ENCODE results near the gene HMCN1.

Gene HMCN1

DNA sequence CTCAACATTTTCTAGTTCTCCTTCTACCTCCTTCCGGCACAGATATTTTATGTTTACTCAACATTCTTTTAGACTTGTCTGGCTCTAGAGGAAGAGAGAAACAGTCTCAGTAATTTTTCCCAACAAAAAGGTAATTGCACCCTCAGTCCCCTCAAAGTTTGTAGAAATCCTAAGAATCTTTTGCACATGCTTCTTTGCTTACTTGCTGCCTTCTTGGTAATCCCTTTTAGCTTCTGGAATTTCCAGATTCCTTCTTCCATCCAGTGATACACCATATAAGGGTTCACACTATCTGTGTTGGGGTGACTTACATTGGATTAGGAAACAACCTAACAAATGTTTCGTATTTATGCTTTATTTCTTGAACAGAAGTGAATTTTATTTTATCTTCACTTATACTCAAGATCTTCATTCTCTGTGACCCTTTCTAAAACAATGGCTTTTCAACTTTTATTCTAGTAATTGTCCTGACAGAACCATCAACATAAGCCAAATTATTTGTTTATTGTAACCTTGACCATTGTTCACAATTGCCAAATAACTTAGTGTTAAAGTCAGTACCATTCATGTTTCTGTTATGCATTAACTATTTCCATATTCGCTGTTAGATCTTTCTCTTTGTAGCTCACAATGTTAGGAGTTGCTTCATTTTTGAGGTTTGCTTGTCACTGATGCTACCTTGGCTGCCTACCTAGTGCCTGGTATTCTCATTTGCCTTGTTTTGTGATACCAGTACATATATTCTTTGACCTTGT is 238.1 kb downstream of the HMCN1 start:
- DNase-seq, result no peak

DNA sequence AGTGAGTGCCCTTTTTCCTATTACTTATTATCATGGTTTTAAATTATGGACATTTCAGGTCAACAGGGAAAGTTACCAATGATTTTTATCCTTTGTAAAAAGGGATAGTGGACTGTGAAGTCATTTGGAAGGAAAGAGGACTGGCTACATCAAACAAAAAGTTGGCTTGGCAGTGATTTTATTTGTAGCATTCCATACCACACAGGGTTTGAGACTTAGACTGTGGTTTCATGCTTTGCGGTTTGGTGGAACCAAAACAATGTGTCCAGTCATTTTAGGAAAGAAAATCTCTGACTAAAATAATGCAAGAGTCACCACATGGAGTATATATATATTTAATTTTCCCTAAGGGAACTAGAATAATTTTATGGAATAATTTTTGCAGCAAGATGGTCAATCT is 239.5 kb downstream of the HMCN1 start:
- DNase-seq, result no peak

DNA sequence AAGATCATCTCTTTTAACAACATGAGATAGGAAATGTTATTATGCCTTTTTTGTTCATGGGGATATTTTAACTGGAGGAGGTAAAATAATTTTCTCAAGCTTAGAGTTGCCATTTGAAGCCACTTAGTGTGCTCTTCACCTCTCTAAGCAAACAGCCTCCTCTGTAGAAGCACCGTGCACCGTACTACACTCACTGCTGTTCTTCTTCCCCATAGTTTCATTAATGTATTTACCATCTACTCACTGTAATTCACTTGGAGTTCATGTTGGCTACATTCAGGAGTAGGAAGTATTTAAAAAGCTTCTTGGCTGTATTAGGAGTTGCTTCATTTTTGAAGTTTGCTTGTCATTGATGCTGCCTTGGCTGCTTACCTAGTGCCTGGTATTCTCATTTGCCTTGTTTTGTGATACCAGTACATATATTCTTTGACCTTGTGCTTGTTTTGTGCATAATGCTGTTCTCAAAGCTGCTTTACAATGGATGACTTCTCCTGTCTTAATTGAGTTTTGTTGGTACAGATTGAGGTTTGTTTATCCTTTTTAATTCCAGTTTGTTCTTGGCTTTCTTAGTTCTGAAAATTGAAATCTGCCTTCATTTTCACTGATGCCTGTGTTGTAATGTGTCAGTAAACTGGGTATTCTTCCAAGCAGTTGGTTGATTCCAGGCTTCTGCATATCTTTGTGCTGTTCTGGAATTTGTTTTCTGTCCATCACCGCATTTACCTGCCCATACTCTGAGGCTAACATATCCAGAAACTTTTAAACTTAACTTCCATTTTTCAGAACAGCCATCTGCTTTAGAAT is 240.4 kb downstream of the HMCN1 start:
- DNase-seq, result no peak

DNA sequence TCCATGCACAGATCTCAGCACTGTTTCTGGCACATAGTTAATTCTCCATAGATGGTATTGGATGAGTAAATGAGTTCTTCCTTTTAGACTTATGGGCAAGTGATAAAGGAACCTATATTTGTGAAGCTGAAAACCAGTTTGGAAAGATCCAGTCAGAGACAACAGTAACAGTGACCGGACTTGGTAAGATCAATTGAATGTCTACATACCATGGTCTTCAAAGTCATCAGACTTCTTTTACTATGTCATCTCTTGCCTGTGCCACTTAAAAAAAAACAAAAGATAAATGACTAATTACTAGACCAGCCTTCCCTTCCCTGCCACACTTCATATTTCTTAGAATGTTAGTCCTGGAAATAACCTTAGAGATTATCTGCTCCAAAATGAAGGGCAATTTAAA is 246.7 kb downstream of the HMCN1 start:
- no peak for DNase-seq

DNA sequence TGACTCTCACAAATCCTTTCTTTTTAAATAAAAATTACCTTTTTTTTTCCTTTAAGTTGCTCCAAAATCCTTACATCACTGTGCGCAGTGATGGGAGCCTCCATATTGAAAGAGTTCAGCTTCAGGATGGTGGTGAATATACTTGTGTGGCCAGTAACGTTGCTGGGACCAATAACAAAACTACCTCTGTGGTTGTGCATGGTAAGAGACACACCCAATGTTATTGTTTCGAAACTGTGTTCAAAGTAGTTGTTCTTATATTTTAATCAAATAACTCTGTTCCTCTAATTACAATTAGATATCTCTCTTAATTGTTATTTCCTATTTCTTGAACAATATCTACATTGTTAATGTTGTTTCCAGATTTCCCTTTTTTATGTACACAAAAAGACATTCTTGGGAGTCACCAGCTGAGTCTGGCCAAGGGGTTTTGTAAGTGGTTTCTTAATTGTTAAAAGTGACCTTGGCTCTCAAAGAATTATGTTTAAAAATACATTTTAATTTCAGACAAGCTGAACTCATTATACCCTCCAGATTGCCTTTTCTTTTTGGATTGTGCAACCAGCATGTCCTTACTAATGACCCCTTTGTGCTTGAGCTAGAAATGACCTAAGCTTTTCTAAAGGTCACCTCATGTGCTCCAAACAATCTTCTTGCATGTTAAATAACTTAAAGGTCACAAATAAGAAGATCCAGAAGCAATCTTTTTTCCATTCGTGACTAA is 250.1 kb downstream of the HMCN1 start:
- DNase-seq, result no peak

DNA sequence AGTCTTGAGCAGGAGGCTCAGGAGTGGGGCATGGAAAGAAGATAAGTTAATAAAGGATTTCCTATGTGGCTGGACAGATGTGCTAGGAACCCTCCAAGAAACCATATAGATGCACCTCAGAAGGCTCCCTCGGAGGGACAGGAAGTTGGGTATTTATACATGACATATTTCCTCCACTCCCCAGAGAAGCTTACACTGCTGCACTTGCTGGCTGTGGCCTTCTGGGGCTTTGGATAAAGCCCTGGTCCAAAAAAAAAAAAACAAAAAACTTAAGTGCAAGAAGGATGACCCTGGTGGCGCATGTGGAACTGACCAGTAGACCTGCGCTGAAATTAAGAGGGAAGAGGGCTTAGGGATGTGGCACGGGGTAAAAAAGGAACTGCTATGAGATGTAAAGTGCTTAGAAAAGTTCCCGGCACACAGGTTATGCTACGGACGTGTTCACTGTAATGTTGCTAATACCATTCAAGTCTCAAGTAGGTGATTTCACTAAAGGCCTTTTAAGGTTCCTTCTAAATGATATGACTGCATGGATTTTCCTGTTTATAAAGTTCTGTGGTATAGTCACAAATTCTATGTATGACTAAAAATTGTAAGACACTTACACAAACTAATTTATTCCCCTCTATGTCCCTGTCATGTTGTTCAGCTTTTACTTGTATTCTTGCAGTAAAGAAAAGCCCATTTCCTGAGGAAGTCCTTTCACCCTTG is 253.6 kb downstream of the HMCN1 start:
- DNase-seq, result no peak

DNA sequence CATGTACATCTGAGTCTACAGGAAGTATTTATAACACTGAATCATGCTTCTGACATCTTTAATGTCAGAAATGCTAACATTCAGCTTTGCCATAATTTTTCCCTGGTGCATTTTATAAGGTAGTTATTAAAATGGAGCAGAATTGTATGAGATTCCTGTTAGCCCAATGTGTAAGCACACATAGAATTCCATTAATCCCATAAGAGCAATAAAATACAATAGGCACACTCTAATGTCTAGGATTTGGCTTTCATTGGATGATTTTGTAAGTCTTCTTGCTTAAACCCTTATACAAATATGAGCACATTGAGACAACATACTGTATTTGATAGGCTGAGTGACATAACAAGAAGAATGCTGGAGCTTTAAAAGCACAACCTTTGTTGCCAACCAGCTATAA is 256.4 kb downstream of the HMCN1 start:
- no peak for DNase-seq

DNA sequence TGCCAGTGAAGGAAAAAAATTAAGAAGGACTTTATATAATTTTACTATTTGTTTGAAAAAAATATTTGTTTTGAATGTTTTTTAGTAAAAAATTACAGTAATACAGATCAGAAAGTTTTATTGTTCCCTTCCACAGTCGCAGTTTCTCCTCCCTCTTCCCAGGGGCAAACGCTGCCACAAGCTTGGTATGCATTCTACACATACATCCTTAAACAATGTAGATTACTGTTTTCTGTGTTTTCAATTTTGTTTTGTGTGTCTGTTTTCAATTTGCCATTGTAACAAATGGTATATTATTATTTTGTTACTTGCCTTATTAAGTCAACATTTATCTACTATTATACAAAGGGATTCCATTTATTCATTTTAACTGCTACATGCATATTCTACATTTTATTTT is 257.1 kb downstream of the HMCN1 start:
- DNase-seq, result no peak

DNA sequence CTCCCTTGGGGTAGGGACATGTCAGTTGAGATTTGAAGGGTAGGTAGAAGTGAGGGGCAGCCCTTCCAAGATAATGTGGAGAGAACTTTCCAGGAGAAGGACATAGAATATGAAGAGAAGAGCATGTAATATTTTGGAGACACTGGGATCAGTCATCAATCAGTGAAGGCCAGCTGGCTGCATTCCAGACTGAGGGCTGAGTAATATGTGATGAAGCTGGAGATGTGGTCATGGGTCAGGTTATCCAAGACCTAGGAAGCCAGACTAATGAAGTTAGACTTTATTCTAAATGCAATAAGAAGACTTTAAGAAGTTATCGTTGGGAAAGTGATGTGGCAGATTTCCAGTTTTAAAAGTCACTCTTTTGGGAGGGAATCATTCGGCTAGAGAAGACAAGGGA is 262.0 kb downstream of the HMCN1 start:
- DNase-seq, result no peak

DNA sequence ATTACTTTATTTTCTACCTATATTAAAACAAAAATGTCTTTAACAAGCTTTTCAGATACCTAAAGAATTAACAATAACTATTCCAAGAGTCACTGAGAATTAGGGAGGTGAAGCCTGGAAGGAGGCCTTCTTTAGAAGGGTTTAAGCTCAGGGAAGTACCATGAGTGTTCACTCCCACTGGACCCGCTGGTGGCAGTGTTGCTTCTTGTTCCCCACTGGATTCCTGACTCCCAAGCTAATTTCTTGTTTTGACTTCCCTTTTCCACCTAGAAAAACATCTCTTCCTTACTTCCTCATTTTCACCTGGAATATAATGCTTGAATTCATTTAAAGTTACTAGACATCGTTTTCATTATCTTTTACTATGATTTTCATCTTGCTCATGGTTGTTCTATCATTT is 264.2 kb downstream of the HMCN1 start:
- no peak for DNase-seq

DNA sequence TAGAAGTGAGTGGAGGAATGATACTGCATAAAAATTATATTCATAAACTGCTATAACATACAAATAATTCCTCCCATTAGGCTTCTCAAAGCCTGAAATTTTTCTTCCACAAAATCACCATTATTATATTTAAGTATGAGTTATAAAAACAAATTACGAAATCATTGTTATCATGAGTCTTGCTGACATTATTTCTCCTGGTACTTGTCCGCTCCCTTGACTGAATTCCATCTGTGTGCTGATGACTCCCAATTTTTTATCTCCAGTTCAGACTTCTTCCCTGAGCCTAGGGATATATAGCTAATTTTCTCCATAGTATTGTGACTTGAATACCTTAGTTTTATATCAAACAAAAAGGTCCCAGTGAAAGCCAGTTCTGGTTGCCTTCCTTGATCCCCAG is 268.2 kb downstream of the HMCN1 start:
- no peak for DNase-seq

DNA sequence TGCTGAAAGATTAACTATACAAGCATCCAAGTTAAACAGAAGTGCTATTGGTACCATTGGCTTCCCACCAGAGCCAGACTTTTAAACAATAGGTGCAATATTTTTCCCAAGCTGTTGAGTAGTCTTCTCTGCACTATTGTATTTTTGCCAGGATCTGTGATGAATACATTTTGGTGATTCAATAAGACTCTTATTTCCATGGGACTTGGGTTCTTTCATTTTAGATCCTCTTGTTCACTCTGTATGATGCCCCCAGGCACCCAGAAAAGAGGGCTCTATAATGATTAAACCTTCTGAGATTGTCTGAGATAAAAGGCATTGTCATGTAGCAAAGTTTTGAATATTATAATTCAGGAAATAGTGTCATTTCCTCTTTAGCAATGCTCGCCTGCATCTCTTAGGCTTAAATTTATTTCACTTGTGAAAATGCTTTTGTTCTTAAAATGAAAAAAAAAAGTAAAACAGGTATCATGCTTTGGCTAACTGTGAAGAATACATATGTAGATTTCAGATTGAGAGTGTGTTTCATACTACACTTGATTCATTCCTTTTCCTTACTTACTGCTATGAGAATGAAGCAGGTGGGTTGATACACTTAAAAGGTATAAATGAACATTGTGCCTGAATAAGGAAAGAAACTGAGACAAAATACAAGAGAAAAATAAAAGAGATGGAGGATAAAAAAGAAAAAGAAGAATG is 275.0 kb downstream of the HMCN1 start:
- no peak for DNase-seq

DNA sequence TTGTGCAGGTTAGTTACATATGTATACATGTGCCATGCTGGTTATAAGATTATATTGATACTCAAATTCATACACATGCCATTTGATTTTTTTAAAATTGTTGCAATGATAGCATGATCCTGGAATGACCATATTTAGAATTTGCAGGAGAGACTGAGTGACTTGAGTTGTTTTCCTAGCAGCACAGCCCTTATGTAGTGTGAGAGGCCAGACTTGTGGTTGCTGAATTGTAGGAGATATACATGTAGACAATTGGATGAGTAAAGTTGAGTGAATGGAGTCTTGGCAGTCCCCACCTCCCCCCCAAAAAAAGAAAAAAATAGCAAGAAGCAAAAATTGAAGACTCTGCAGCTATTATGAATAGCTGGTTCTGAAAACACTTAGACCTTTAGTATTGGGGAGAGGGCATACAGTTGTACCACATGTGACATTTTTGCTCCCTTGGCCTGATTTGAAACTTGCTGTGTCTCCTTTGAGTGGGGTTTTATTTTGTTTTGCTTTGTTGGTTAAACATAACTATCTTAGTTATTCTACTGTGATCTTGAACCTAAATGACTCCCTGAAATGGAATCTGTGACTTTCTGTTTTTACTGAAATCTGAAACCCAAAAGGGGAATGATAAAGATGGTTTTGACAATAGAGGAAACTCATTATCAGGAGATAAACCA is 280.3 kb downstream of the HMCN1 start:
- no peak for DNase-seq

DNA sequence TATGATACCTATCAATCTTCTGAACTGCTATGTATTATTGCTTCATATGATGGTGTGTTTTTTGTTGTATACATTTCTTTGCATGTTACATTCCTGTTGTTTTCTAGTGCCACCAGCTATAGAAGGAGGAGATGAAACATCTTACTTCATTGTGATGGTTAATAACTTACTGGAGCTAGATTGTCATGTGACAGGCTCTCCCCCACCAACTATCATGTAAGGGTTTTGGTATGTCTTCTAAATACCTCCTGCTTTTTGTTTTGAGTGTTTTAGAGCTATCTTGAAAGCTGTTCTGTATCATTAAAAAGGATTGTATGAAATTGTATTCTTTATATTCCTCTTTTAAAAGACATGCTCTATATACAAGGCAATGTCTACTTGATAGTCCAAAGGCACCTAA is 282.7 kb downstream of the HMCN1 start:
- no peak for DNase-seq

DNA sequence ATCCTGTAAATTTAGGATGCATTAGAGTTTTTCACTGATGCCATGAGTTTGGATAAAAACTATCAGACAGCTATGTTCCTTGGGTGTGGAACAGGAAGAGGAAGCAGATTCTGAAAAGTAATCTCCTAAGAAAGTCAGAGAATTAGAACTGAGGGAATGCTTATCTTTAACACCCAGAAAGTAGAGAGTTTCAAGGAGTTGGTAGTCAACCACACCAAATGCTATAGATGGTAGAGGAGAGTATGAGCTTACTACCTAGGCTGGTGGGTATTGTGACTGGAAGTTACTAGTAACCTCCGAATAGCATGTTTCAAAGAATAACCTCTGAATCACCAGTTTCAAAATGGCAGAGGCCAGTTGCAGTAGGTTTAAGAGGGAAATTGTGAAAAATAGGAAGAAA is 288.0 kb downstream of the HMCN1 start:
- DNase-seq, result no peak

DNA sequence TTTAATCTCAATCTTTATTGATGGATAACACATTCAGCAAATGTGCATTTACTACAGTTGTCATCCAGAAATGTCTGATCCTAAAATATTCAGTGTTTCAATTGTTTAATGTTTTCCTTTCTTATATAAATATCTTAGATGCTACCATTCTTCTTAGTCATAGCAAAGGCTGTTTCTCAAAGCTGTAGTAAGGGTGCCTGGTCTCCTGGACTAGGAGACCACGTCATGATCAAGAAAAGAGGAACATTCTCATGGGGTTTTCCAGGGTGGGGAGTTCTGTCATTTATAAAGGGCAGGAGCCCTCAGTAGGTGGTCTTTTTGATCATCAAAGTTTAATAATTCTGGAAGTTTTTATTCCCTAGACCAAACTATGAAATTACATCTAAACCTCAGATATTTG is 292.8 kb downstream of the HMCN1 start:
- DNase-seq, result no peak

DNA sequence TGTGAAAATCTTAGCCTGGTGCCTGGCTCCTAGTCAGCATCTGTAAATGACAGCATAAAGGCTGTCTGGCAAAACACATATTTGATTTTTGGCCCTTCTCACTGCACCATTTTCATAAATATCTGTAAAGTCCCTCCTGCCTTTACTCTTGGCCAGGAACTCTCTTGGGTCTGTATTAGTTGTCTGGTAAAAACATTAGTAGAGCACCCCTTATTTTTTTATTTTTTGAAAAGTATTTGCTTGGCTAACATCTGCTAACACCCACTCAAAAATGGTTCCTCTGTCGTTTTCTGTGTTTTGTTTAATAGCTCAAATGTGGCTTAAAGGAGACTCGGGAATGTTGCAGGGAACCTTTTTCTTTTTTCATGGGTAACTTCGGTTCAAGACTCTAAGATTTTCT is 293.4 kb downstream of the HMCN1 start:
- no peak for DNase-seq

DNA sequence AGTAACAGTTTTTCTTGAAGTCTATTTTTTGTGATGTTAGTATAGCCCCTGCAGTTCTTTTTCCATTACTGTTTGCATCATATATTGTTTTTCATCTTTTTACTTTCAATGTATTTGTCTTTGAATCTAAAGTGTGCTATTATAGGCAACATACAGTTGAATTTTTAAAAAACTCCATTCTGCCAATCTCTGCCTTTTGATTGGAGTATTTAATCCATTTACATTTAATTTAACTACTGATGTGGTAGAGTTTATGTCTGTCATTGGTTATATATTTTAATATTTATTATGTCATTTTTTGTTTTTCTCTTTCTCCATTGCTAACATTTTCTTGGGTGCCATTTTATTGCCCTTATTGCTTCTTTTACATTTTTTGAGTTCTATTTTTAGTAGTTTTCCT is 296.3 kb downstream of the HMCN1 start:
- DNase-seq, result no peak

DNA sequence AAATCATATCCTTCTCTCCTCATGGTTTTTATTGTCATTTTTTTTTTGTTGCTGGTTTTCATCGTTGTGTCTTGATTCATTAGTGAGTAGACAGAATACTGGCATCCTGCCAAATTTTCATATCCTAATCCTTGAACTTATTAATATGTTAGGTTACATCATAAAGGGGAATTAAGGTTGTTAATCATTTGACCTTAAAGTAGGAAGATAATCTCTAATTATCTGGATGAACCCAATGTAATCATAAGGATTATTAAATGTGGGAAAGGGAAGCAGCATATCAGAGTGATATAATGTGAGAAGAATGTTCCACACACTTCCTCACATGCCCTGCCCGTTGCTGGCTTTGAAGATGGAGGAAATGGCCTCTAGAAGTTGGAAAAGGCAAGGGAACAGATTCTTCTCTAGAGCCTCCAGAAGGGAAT is 299.7 kb downstream of the HMCN1 start:
- DNase-seq, result no peak

DNA sequence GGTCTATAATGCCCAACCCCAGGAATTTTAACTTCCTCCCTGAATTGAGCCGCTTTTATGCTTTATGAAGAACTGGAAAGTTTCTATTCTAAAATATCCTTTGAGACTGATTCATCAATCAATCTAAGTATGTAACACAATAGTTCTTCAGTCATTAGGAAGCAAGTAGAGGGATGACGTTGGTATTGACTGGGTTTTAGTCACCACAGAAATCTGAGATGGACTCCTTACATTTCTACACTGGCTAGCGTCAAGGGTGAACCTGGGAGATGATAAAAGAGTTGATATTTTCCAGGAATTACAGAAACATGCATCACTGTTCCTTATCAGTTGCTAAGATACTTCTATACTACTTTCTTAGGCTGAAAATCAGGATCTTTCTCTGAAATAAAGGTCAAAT is 308.0 kb downstream of the HMCN1 start:
- no peak for DNase-seq

DNA sequence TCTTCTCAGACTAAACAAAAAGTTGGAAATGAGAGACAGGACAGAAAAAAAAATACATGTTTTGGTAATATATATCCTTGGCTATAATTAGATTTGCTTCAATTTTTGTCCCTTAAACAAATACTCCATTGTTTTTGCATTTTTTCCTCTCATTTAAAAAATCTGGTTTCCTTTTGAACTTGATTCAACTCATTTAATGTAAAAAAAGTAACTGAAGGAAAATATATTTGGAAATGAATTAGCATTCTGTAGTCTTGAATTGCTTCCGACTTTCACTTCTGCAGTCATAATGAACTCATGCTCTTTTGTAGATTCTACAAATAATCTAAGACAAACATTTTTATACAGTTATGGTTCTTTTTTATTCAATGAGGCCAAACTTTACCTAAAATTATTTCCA is 309.1 kb downstream of the HMCN1 start:
- DNase-seq, result no peak

DNA sequence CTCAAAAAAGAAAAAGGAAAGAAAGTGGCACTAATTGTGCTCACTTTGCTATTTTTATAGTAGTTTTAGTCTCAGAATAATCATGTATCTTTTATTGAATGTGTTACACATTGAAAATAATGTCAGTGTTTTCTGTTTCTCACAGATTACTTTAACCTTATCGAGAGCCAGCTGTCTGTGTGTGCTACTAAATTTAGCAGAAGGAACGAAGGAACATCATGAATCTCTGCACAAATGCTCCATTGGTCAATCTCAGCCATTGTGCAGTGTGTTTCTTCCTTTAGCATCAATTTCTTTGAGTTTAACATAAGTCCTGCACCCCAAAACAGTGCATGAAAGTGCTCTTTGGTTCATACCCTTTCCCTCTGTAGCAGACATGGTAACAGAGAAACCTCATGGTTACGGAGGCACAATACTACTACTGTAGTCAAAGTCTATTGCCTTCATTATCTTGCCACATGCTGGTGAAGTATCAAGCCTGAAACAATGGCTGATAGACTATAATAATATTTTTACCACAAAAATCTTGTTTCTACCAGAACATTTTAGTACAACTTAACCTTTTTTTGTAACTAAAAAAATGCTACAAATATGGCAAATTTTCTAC is 310.0 kb downstream of the HMCN1 start:
- no peak for DNase-seq

Data from stimulated activated CD4-positive, alpha-beta T cell treated with anti-CD3 and anti-CD28 coated beads, Interleukin-4, amount 100 ng/mL, for 4 hours (primary cell).